G401 (cell line): Measurements from ENCODE around the gene PSMB7. TPM values are rescaled to one million over a fixed set of nuclear protein-coding genes. Genes with fewer than 3 reads are reported as not detected.

Source experiments
- DNase-seq: peaks from one replicate; pipeline ENCODE4 v3.0.0-alpha.2; 2015; ENCODE audit warnings: low spot score
- in situ Hi-C: cut with HindIII; loops from 2 replicates; pipeline ENCODE4 v1.10.0; 2016; ENCODE audit warnings: low sequenced_read_pairs, mixed read lengths
- total RNA-seq: library from RNA; depleted of rRNA; stranded (reverse); fragments of >200 nt; shearing (Covaris generic); gene quantifications from 2 replicates; pipeline ENCODE4 v1.2.3, GENCODE V29; 2014

Gene PSMB7
- total RNA-seq, 1 experiment from 2014 or later = 196 TPM

DNA sequence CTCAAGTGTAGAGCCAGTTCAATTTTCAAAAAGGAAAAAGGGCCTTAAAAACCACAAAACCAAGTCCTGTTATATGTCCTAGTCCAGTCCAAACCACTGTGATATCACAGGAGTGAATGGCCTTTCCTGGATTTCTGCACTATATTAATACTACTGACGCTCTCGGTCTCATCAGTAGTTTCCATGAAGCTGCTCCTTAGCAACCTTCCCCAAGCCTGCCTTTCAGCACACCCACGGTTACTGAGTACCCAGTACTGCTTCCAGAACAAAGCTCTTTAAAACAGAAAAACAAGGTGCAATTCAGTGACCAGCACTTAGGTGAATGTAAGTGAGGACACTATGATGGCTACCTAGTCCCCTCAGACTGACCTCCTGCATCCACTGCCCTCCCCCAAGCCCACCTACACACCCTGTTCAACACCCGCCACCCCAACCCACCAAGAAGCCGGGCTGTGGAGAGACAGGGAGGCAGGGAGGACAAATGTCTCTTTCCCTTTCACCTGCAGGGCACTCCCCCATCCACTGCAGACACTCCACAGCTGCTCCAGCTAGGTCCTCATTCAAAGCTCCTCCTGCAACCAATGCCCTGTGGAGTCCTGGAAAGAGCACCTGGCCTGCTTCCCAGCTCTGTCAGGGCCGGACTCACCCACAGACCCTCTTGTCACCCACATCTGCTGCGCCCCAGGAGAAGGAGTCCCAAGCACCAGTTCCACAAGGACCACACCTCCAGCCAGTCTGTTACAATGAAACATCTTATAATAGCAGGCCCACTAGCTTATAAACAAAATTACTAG lies 25.9 kb downstream of the PSMB7 start:
- in situ Hi-C loops = no loop called here
- DNase-seq = no peak

DNA sequence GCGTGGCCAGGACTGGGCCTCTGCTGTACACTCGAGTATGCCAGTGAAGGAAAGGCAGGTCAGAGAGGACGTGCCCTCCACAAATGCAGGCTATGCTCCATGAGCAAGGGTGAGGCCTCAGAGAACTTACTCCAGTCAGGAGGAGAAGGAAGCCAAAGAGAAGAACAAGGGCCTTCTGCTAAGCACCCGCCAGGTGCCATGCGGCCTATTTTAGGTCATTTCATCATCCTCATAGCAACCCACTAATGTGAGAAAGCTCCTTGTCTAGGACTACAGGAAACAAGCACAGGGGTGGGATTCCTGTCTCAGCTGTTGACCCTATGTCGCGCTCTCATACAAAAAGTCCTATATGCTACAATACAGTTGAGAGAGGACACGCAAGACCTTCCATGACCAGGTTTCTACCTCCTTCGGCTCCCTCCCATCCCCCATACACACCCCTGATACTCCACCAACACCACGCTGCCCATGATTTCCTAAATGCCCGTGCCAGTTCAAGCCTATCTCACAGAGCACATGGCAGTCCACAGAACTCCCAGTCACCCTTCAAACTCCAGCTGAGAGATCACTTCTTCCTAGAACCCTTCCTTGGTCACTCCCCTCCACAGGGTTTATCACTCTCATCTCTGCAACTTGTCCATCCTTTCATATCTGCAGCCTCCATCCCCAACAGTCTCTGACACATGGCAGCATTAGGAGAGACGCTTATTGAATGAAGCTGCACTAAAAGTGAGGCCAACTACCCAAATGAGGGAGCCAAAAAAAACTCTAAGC lies 26.8 kb downstream of the PSMB7 start:
- in situ Hi-C loops = no loop called here
- no peak for DNase-seq

DNA sequence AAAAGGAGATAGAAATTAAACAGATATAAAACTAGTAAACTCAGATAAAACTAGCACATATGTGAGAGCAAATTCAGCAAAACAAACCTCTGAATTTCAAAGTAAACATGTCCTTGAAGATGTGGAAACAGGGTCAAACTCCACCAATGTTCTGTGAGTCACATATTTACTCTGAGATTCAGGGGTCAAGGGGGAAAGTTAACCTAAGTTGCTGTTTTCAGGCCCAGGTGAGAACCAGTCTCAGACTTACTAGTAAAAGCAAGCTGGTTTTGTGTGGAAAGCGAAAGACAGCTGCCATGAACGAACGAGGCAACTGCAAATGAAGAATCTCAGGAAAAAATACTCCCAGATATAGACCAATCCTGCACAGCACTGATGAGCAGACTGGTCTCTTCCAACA lies 29.0 kb downstream of the PSMB7 start:
- in situ Hi-C loops = no loop called here
- DNase-seq = no peak

GRCh38 chr9:124385623-124386022 lies 29.6 kb downstream of the PSMB7 start:
- in situ Hi-C loops = no loop called here
- no peak for DNase-seq

GRCh38 chr9:124384846-124385245 lies 30.4 kb downstream of the PSMB7 start:
- in situ Hi-C loops = no loop called here
- DNase-seq = peak; percentile 19

DNA sequence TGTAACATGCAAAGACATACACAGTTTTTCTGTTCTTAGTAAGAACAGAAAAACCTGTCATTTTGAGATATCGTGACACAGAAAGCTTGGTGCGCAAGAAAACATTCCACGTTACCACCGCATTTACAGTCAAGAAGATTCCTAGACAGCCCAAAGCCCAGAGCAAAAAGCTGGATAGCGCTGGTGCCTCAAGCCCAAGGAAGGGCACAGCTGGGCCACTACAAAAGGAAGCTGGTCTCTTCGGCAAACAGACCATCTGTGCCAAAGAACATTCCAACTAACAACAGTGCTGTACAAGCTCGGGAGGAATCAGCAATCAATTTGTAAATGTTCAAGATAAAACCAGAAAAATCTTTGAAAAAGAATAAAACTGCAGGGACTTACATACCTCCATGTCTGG lies 31.0 kb downstream of the PSMB7 start:
- no peak for DNase-seq
- in situ Hi-C loops = no loop called here

DNA sequence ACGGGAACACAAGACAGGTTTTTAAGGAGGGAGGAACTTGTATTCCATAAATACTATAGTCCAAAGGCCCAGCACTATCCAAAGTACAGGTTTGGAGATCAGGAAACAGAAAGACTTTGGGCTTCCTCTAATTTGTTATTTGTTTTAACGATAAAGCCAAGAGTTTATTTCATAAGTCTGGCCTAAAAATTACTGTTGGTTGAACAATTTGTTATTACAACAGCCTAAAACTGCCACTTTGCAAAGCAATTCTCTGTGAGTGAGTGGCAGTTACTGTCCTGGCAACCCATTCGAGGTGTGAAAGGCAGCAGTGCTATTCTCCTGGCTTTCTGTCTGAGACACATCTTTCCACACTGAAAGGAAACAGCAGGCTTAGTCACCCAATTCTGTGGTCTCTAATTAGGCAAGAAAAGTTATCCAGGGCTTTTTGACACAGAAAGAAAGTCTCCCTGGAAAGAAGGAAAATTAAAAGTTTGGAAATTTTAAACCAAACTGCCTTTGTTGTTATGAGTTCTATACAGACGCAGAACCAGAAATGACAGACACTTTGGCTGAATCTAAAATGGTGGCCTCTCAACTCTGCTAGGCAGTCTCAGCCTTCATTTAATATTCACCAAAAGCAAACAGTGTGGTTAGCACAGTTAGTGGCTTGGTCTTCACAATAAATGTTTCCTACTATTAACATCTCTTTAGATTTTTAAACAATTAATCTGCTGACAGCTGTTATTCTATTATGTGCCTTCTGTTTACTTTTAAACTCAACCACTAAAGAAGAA lies 33.9 kb downstream of the PSMB7 start:
- in situ Hi-C loops = no loop called here
- no peak for DNase-seq

DNA sequence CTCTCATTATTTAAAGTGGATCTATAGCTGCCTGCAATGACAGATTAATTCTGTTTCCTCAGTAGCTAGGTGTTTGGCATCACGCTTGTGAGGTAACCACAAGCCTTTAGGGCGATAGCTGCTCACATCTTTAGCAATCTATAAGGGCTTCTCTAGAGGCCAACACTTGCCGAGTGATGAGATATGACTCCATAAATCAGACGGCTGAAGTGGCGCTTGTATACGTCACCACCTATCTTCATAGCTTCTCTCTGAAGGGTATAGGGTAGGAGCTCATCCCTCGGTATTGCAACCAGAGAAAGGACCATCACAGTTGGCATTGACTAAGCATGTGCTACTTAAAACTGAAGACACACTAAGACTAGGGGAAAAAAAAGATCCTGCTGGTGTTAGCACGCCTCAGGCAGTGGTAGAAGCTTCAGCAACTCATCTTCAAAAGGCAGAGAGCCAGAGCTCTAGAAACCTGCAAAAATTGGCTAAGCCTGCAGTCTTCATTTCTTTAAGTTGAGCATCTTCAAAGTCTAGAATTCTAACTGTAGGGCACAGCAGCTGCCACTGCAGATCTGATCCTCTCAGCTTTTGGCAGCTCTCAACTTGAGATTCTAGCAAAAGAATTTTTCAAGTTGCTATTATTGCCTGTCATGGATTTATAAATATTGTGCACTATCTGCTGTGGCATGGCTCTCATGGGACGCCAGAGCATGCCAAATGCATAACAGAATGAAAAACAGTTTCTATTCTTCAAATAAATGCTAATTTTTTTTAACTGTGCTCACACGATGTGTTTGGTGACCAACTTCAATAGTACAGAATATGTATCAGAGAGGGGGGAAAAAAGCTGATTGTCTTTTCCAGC lies 37.5 kb downstream of the PSMB7 start:
- no peak for DNase-seq
- in situ Hi-C loops = no loop called here

DNA sequence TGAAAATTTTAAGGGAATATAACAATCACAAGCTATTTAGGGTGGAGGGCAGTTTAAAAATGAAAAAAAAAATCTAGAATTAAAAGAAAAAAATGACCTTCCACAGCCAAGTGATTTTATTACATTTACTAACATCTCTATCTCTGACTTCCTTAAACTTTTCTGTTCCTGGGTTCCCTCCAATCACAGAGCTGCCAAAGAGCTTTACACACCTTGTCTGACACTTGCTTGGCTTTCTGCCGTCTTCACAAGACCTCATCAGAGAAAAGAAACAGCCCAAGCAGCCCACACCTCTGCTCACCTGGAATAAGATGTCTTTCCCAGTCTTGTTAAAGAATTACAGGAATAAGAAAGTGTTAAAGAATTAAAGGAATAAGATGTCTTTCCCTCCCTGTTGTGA lies 38.9 kb downstream of the PSMB7 start:
- DNase-seq = no peak
- in situ Hi-C loops = no loop called here

DNA sequence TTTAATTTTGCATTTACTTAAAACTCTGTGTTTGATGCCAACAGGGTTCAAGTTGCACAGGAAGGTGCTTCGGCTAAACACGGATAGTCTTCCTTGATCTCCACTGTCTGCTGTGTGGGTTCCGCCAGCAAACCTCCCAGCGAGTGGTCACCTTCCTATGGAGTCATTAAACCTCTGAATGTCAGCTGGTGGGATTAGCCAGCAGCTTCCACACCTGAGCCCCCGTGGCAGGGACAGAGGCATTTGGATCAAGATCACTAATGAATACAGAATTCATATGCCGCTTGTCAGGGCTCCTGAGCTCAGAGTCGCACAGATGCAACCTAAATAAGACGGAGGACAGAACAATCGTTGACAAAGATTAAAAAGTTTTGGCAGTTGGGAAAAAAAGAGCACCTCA lies 39.5 kb downstream of the PSMB7 start:
- DNase-seq = no peak
- in situ Hi-C loops = no loop called here

GRCh38 chr9:124373851-124374250 lies 41.4 kb downstream of the PSMB7 start:
- DNase-seq = no peak
- in situ Hi-C loops = no loop called here

- DNase-seq = no peak
- in situ Hi-C loops = no loop called here
These were observed 41.9 kb downstream of the PSMB7 start for GRCh38 chr9:124373386-124373785.

DNA sequence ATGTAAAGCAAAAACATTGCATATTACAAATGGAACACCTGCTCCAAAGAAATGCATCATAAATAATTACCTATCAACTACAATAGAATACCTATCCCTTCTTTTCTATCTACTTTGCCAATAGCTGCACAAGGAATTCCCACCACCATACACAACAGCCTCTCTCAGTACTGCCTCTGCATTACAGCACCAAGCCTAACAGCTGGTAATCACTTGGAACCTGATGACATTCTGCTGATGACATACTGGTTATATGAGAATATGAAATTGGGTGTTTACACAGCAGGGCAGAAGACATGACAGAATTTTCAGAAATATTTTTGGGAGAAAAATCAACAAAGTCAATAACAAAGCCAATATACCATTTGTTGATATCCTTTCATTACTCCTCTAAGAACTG lies 43.2 kb downstream of the PSMB7 start:
- DNase-seq = no peak
- in situ Hi-C loops = no loop called here

DNA sequence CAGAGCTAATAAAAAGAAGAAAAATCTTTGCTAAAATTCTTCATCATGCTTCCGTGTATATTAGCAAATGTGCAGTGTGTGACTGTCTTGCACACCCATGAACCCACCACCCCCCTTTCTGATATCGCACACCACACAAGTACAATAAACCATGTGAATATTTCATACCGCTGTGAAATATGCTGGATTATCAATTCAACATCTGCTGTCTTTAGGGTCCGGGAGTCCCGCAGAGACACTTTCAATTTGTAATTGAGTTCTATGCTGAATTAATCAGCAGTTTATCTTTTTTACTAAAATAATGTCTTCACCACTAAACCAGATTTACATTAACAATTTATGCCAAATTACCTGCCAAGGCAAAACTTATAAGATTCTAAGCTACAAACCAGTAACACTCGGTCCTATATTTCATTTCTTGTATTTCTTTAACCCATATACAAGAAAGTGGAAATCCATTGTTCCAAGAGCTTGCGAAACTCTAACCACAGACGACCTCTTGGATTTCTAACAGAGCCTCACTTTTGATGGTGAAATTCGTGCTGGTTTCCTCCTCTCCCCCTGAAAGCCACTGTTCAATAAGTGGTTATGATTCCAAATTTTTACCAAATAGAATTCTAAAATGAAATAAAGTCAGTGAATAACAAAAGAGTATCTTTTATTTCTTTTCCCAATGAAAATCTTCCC lies 44.2 kb downstream of the PSMB7 start:
- in situ Hi-C loops = no loop called here
- no peak for DNase-seq

DNA sequence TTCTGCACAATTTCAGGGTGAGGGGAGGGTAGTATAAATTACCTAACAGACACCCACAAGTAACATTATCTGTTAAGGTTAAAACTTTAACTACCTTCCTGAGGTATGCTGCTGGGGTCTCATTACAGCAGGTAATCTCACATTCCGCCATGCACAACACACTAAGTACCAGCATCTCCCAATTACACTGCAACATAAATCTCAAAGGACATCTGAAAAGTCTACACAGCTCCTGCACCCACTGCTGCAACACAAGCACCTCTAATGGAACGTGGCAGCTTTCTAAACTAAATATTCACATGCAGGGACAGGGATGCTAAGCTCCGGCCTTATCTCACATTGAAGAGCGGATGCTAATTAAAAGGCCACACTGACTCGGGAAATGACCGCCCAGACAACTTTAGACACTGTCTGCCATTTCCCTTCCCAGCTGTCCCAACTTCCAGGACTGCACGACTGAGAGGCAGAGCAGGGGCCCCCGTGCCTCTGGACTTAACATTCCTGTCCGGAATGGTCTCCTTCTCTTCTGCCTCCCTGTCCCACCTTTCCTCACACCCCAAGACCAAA lies 45.9 kb downstream of the PSMB7 start:
- no peak for DNase-seq
- in situ Hi-C loops = no loop called here

DNA sequence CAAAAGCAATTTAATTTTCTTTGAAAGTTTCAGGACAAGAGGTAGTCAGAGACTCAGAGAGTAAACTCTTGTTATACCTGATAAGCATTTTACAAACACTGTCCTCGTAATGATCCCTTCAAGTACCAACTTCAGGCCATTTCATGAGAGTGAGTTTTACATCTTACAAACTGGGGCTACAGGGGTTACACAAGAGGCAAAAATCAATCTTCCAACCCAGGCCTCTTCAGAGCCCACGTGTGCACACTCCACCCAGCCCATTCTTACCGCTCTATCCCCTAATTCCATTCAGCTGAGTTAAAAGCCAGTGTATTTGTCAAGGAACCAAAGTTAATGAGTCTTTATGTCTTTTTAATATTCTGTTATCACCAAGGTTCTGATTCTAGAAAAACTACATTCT lies 46.5 kb downstream of the PSMB7 start:
- no peak for DNase-seq

GRCh38 chr9:124366476-124367220 lies 48.6 kb downstream of the PSMB7 start:
- in situ Hi-C loops = no loop called here
- DNase-seq = no peak

More for the DNA sequence above, 46.5 kb downstream of the PSMB7 start:
- in situ Hi-C loops = no loop called here

DNA sequence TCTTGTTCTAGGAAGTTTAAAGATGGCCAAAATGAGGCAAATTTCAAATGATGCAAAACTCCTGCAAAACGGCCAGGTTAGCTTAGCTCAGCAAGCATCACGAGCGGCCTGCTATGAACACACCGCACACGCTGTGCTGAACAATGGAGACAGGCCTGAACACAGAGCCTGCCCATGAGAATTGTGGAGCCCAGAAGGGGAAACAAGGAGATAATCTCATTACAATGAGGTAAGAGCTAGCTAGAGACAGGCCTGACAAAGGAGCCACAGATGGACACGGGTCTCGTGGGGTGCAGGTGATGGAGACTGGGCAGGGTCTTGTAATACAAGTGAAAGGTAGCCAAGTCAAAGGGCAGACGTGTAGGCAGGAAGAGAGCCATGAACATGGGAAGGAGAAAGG lies 50.2 kb downstream of the PSMB7 start:
- no peak for DNase-seq
- in situ Hi-C loops = no loop called here
